ENCODE measurements around the gene OTOL1.

Gene OTOL1

GRCh38 chr3:161548301-161548700, 51.7 kb downstream of the OTOL1 start:
- no peak for DNase-seq

- DNase-seq: no peak
Measured at GRCh38 chr3:161549261-161549660, 52.7 kb downstream of the OTOL1 start.

- no peak for DNase-seq
Measured at GRCh38 chr3:161550491-161551195, 54.0 kb downstream of the OTOL1 start.

- no peak for DNase-seq
Measured at GRCh38 chr3:161551697-161552096, 55.1 kb downstream of the OTOL1 start.

- no peak for DNase-seq
Measured at GRCh38 chr3:161552984-161553560, 56.5 kb downstream of the OTOL1 start.
